Neural cell (in vitro differentiated cells): ENCODE measurements around the gene SLC35A3. TPM values are rescaled to one million over a fixed set of nuclear protein-coding genes. Genes with fewer than 3 reads are reported as not detected.

Experiments used
- H2AFZ ChIP-seq: fragments of 200-600, 300-800 bp; sonication (generic), shearing (Covaris generic); 2 replicates; pipeline ENCODE4 v1.6.0; 2014; ENCODE audit warnings: low read depth, mild to moderate bottlenecking, antibody characterized with exemption, low read length, moderate library complexity
- H3F3A ChIP-seq: fragments of 200-600 bp; shearing (Covaris generic); 2 replicates; pipeline ENCODE4 v1.6.1; 2016; ENCODE audit warnings: mild to moderate bottlenecking, moderate library complexity, mixed read lengths, antibody characterized with exemption, low read length; ENCODE audit not compliant: insufficient read depth, poor library complexity, severe bottlenecking
- H3K27ac ChIP-seq: fragments of 200-600, 300-800 bp; sonication (generic), shearing (Covaris generic); 2 replicates; pipeline ENCODE4 v1.5.1; 2014; ENCODE audit warnings: mild to moderate bottlenecking, low read length, moderate library complexity
- H3K27me3 ChIP-seq: fragments of 300-800, 200-600 bp; sonication (generic), shearing (Covaris generic); 2 replicates; pipeline ENCODE4 v1.6.0; 2014; ENCODE audit warnings: mild to moderate bottlenecking, low read depth, low read length, moderate library complexity; ENCODE audit not compliant: insufficient read depth
- H3K36me3 ChIP-seq: fragments of 300-800, 200-600 bp; sonication (generic), shearing (Covaris generic); 2 replicates; pipeline ENCODE4 v1.5.1; 2014; ENCODE audit warnings: mild to moderate bottlenecking, antibody characterized with exemption, low read length, moderate library complexity; ENCODE audit not compliant: insufficient read depth
- H3K4me2 ChIP-seq: fragments of 300-800, 200-600 bp; sonication (generic), shearing (Covaris generic); 2 replicates; pipeline ENCODE4 v1.6.0; 2014; ENCODE audit warnings: mild to moderate bottlenecking, low read length
- H3K4me3 ChIP-seq: fragments of 300-800, 200-600 bp; sonication (generic), shearing (Covaris generic); 2 replicates; pipeline ENCODE4 v1.5.1; 2014; ENCODE audit warnings: mild to moderate bottlenecking, low read length, moderate library complexity
- H3K79me2 ChIP-seq: fragments of 200-600 bp; shearing (Covaris generic); replicated peaks from 2 replicates; pipeline ENCODE4 v1.6.0; 2014; ENCODE audit warnings: mild to moderate bottlenecking, low read length, moderate library complexity; ENCODE audit not compliant: insufficient read depth
- H3K9ac ChIP-seq: fragments of 300-800, 200-600 bp; sonication (generic), shearing (Covaris generic); 2 replicates; pipeline ENCODE4 v1.6.1; 2016; ENCODE audit warnings: mild to moderate bottlenecking, low read length, mixed read lengths
- H3K9me2 ChIP-seq: fragments of 200-600 bp; shearing (Covaris generic); 2 replicates; pipeline ENCODE4 v1.6.1; 2016; ENCODE audit warnings: mild to moderate bottlenecking, low read length, mixed read lengths; ENCODE audit not compliant: insufficient read depth
- H3K9me3 ChIP-seq: fragments of 200-600, 300-800 bp; sonication (generic), shearing (Covaris generic); 2 replicates; pipeline ENCODE4 v1.6.1; 2016; ENCODE audit warnings: mild to moderate bottlenecking, mixed run types, low read length, moderate library complexity, mixed read lengths
- H4K20me1 ChIP-seq: fragments of 200-600 bp; shearing (Covaris generic); 2 replicates; pipeline ENCODE4 v1.6.1; 2016; ENCODE audit warnings: mild to moderate bottlenecking, mixed run types; ENCODE audit not compliant: insufficient read depth
- CTCF ChIP-seq: fragments of 450-650 bp; IDR thresholded peaks from 2 replicates; pipeline ENCODE4 v1.5.1; 2014; ENCODE audit warnings: antibody characterized with exemption, mild to moderate bottlenecking, moderate library complexity; ENCODE audit not compliant: poor library complexity, severe bottlenecking
- EP300 ChIP-seq: fragments of 450-650 bp; conservative IDR thresholded peaks from 2 replicates; pipeline ENCODE4 v1.6.1; 2014; ENCODE audit warnings: antibody characterized with exemption, mild to moderate bottlenecking, moderate library complexity; ENCODE audit not compliant: poor library complexity, severe bottlenecking
- EZH2 ChIP-seq: fragments of 200-600, 300-800 bp; shearing (Covaris generic), sonication (generic); IDR thresholded peaks from 2 replicates; pipeline ENCODE4 v1.6.1; 2014; ENCODE audit warnings: antibody characterized with exemption, low read length, borderline replicate concordance, mild to moderate bottlenecking; ENCODE audit not compliant: insufficient read depth, poor library complexity, severe bottlenecking
- MXI1 ChIP-seq: fragments of 450-650 bp; conservative IDR thresholded peaks from 2 replicates; pipeline ENCODE4 v1.6.1; 2014; ENCODE audit warnings: antibody characterized with exemption, mild to moderate bottlenecking; ENCODE audit not compliant: poor library complexity, severe bottlenecking
- POLR2AphosphoS5 ChIP-seq: IDR thresholded peaks from 2 replicates; pipeline ENCODE4 v1.6.1; 2012
- RAD21 ChIP-seq: fragments of 450-650 bp; conservative IDR thresholded peaks from 2 replicates; pipeline ENCODE4 v1.6.1; 2014; ENCODE audit warnings: antibody characterized with exemption, mild to moderate bottlenecking, moderate library complexity
- SMC3 ChIP-seq: fragments of 450-650 bp; conservative IDR thresholded peaks from 2 replicates; pipeline ENCODE4 v1.6.1; 2014; ENCODE audit warnings: antibody characterized with exemption, mild to moderate bottlenecking, moderate library complexity; ENCODE audit not compliant: poor library complexity
- TAF1 ChIP-seq: IDR thresholded peaks from 2 replicates; pipeline ENCODE4 v1.6.1; 2012; ENCODE audit warnings: low read depth
- polyA plus RNA-seq: library from polyadenylated mRNA; depleted of rRNA; stranded (reverse); fragments of >200 nt; gene quantifications from 2 replicates; pipeline ENCODE4 v1.2.3, GENCODE V29; 2014
- TF ChIP-seq, protein P1 (sequence below): IDR thresholded peaks from 2 replicates; pipeline ENCODE4 v1.6.1; 2012; ENCODE audit warnings: borderline replicate concordance

Gene SLC35A3
- polyA plus RNA-seq, 1 donor from 2014 or later: 26.8 TPM

- Histone ChIP-seq H3F3A (no peaks in the 10 kb centered on the region), H3K9ac (no peak overlapping the region), H2AFZ (no peak overlapping the region), H3K27me3 (no peaks in the 10 kb centered on the region), H3K4me2 (no peak overlapping the region), H3K27ac (no peak overlapping the region), H3K9me2 (no peaks in the 10 kb centered on the region), H3K36me3 (no peaks in the 10 kb centered on the region), H3K9me3 (no peaks in the 10 kb centered on the region), H4K20me1 (no peaks in the 10 kb centered on the region), H3K4me3 (no peak overlapping the region), H3K79me2 (no peaks in the 10 kb centered on the region)
- TF ChIP-seq RAD21 (no peak), TAF1 (no peak), SMC3 (no peak), EP300 (no peak), MXI1 (no peak), EZH2 (no peak), CTCF (no peak), POLR2AphosphoS5 (no peak)
- TF ChIP-seq, protein P1, sequence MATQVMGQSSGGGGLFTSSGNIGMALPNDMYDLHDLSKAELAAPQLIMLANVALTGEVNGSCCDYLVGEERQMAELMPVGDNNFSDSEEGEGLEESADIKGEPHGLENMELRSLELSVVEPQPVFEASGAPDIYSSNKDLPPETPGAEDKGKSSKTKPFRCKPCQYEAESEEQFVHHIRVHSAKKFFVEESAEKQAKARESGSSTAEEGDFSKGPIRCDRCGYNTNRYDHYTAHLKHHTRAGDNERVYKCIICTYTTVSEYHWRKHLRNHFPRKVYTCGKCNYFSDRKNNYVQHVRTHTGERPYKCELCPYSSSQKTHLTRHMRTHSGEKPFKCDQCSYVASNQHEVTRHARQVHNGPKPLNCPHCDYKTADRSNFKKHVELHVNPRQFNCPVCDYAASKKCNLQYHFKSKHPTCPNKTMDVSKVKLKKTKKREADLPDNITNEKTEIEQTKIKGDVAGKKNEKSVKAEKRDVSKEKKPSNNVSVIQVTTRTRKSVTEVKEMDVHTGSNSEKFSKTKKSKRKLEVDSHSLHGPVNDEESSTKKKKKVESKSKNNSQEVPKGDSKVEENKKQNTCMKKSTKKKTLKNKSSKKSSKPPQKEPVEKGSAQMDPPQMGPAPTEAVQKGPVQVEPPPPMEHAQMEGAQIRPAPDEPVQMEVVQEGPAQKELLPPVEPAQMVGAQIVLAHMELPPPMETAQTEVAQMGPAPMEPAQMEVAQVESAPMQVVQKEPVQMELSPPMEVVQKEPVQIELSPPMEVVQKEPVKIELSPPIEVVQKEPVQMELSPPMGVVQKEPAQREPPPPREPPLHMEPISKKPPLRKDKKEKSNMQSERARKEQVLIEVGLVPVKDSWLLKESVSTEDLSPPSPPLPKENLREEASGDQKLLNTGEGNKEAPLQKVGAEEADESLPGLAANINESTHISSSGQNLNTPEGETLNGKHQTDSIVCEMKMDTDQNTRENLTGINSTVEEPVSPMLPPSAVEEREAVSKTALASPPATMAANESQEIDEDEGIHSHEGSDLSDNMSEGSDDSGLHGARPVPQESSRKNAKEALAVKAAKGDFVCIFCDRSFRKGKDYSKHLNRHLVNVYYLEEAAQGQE: no peak
Measured at GRCh38 chr1:99945174-99945573, 24.6 kb upstream of the SLC35A3 start.

DNA sequence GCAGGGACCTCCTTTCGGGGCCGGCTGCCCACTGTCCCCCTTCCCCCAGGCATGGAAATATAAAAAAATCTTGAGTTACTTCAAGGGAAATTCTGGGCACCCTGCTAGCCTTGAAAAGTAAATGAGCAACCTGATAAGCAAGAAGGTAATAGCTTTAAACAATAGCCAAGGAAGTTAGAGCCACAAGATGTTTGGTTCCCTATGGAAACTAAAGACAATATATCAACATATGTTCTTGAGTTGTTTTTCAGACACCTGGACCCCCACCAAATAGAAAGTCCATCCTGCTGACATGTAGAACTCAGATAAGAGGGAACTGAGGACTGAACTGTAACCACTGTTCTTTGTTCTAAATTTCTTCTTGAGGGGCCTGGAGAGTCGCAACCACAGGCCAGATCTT lies 19.3 kb upstream of the SLC35A3 start:
- no peak overlapping the region for H3K9ac ChIP-seq
- H4K20me1 ChIP-seq: no peaks in the 10 kb centered on the region
- no peaks in the 10 kb centered on the region for H3F3A ChIP-seq
- H3K27me3 ChIP-seq: no peaks in the 10 kb centered on the region
- no peaks in the 10 kb centered on the region for H3K79me2 ChIP-seq
- H3K4me3 ChIP-seq: no peak overlapping the region
- no peak overlapping the region for H3K4me2 ChIP-seq
- TF ChIP-seq SMC3: no peak
- H3K9me3 ChIP-seq: no peaks in the 10 kb centered on the region
- no peaks in the 10 kb centered on the region for H3K9me2 ChIP-seq
- no peak overlapping the region for H3K27ac ChIP-seq
- H3K36me3 ChIP-seq: no peaks in the 10 kb centered on the region
- no peak overlapping the region for H2AFZ ChIP-seq

DNA sequence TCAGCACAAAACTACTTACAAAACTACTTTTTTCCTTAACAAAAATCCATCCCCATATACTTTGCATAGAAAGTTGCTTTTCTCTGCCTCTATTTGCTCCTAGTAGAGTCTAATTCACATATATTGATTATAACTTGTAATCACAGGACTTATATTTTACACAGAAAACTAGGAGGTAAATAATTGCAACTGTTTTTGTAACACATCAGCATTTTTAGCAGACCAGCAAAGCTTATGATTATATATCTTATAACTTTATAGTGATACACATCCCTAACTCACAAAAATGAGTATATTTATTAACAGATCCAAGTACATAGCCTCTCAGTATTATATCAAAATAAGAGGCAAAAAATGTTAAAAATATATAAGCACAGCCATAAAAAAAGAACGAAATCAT lies 17.3 kb upstream of the SLC35A3 start:
- H4K20me1 ChIP-seq: no peaks in the 10 kb centered on the region
- H3K4me3 ChIP-seq: no peak overlapping the region
- H3K27ac ChIP-seq: no peak overlapping the region
- H3F3A ChIP-seq: no peaks in the 10 kb centered on the region
- TF ChIP-seq POLR2AphosphoS5 (no peak), SMC3 (no peak), EP300 (no peak), TAF1 (no peak), CTCF (no peak), RAD21 (no peak), MXI1 (no peak), EZH2 (no peak)
- TF ChIP-seq, protein P1: no peak
- no peaks in the 10 kb centered on the region for H3K79me2 ChIP-seq
- no peaks in the 10 kb centered on the region for H3K9me3 ChIP-seq
- no peaks in the 10 kb centered on the region for H3K36me3 ChIP-seq
- H3K4me2 ChIP-seq: no peak overlapping the region
- H3K27me3 ChIP-seq: no peaks in the 10 kb centered on the region
- H2AFZ ChIP-seq: no peak overlapping the region
- H3K9ac ChIP-seq: no peak overlapping the region
- no peaks in the 10 kb centered on the region for H3K9me2 ChIP-seq
